HG03103 (cell line): Measurements from ENCODE around the gene TINCR.

Experiments used
- ATAC-seq: cut with Tn5 transposase; IDR thresholded peaks from one replicate; pipeline ENCODE4 v1.9.1; 2021; ENCODE audit warnings: low read depth; ENCODE audit not compliant: unreplicated experiment

TINCR gene

GRCh38 chr19:5590151-5590864 lies 22.6 kb upstream of the TINCR start:
- no peak for ATAC-seq

DNA sequence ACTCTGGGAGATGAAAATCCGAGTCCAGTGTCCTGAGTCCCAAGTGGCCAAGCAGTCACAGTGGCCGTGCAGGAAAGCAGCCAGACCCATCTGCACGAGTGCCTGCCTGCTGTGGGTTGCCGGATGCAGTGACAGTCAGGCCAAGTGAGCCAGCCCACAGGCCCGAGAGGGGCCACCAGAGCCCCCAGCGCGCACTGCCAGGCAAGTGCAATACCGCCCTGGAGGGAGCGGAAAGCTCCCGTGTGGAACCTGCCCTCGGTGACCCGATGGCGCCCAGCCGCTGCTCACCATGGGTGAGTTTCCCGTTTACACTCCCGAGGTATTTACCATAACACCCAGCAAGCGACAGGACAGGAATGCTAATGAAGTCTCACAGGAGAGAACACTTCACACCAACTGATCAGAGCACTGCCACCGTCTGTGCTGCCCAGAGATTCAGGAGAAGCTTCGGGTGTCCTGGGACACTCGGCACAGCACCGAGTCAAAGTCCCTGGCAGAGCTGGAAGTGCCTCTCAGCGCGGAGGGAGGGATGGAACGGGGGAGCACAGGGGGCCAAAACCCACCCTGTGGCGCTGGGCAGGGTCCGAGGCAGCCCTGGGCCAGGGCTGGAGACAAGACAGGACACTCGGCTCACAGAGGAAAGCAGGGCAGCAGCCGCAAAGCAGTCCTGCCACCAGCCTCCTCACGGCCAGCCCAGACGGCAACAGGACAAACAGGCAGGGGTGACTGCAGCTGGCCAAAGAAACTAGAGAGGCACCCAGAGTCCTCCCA lies 21.3 kb upstream of the TINCR start:
- no peak for ATAC-seq

DNA sequence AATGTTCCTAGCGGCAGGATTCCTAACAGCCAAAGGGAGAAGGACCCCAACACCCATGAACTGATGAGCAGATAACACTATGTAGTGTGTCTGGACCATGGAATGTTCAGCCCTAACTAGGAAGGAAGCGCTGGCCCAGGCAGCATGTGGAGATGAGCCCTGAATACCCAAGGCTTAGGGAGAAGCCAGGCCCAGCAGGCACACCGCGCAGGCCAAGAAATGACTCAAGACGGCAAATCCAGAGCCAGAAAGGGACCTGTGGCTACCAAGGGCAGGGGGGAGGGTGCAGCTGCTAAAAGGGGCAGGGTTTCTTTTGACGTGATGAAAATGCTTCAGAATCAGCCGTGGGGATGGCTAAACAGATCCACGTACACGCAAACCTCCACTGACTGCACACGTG lies 20.7 kb upstream of the TINCR start:
- ATAC-seq, result no peak

GRCh38 chr19:5587661-5588060 lies 19.9 kb upstream of the TINCR start:
- no peak for ATAC-seq

GRCh38 chr19:5587071-5587455 lies 19.3 kb upstream of the TINCR start:
- ATAC-seq, result no peak

DNA sequence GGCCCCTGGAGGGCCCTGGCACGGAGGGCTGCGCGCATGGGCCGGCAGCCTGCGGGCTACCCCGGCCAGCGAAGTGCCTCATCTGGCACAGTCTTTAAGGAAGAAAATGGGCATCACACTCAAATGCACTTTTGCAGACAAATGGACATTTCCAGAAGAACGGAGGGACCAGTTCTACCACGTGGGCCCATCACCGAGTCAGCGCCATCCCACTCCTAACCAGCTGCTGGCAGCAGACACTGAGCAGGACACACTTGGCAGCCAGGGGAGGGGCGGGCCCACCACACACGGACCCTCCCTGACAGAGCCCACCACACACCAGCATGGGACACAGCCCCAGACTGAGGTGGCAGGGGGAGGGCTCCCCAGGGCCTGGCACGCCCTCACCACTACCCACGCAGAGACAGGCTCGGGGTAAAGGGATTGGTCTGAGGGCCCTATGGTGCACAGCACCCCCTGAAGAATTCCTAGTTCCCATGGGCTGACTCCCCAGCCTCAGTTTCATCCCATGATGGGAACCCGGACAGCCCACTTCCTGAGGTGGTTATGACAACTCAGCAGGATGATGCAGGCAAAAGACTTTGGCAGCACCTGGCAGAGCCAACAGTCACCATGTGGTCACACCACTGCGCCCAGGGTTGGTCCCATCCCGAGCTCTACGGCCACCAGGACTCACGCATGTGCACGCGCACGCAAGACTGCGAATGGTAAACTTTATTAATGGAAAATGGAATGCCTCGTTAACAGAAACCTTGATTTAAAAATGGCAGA lies 18.7 kb upstream of the TINCR start:
- no peak for ATAC-seq

GRCh38 chr19:5585461-5586299 lies 17.9 kb upstream of the TINCR start:
- no peak for ATAC-seq

DNA sequence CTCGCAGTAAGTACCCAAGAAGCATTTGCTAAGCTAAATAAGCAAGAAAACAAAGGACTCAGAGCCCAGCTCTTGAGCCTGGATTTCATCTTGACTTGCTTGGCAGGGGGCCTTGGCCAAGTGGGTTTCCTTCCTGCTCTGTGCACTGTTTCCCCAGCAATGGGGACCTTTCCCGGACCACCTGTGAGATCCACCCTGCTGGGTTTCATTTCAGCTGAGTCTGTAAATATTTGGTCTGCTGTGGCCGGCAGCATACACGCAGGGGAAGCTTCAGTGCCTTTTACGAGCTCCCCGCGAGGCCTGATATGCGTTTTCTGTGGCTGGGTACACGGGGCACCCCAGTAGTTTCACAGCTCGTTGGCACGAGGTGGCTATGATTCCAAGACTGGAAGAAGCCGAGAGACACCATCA lies 12.4 kb upstream of the TINCR start:
- no peak for ATAC-seq

- no peak for ATAC-seq
Measured at GRCh38 chr19:5579697-5580096, 11.9 kb upstream of the TINCR start.

- ATAC-seq, result no peak
Measured at GRCh38 chr19:5579286-5579685, 11.5 kb upstream of the TINCR start.

DNA sequence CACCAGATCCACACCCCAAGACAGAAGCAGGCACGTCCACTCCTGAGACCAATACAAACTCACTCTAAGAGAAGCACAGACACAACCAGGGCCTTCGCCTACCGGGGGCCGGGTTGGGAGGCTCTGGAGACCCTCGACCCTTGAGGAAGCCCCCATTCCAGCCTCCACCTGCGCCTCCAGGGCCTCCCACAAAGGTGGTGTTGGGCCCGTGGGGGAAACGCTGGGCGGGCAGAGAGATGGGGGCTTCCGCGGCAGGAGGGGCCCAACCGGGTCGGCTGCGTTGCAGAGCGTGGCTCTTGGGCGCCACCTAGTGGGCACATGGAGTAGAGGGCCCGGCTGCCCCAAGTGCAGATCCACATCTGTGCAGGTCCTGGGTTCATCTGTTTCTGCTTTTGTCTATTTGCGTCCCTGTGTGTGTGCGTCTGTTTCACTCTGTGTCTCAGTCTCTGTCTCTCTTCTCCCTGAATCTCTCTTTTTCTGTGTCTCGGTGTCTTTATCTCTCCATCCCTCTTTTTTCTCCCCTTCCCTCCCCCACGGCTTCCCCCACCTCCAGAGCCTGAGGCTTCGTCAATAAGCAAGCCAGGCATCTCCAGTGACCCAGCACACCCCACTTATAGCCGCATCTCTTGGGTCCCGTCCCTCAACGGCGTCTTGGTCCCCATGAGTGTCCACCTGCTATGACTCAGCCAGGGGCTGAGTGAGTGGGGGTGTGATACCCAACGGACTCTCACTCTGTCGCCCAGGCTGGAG lies 10.5 kb upstream of the TINCR start:
- ATAC-seq, result no peak

- ATAC-seq, result no peak
Measured at GRCh38 chr19:5575590-5575989, 7.8 kb upstream of the TINCR start.

DNA sequence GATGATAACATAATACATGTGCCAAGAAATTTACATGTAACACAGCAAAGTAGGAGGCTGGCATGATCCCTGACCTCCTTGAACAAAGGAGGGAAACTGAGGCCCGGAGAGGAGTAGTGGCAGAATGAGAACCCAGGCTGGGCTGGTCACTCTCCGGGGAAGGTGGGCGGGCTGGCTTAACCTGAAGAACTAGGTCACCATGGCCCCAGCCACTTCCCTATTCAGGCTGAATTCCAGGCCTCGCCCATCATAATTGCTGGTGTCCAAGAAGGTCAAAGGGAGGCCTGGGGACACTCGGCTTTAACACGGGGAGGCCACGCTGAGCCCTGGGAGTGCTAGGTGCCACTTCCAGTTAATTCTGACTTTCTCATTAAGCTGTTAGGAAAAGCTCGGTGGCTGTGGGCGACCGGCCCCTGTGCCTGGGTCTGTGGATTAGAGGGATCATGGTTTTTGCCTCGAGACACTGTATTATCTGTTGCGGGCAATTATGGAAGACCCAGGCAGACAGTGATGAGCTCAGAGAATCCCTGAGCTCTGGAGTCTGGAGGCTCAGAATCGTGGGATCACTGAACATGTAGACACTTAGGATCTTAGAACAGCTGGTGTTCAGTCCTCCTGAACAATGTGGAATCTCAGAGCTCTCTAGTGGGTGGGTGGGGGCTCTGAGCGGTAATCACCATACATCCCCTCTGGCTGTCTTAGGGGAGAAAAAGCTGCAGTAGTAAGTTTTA lies 5.0 kb upstream of the TINCR start:
- ATAC-seq, result no peak

DNA sequence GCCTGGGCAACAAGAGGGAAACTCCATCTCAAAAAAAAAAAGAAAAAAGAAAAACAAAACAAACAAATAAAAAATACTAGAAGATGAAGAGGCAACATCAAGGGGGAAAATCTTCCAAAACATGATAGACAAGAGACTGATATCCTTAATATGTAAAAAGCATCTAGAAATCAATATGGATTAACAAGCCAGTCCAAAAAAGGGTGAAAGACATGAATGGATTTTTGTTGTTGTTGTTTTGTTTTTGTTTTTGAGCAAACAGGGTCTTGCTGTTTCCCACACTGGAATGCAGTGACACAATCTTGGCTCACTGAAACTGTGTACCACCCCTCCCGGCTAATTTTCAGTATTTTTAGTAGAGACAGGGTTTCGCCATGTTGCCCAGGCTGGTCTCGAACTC lies 4.0 kb upstream of the TINCR start:
- ATAC-seq, result no peak

DNA sequence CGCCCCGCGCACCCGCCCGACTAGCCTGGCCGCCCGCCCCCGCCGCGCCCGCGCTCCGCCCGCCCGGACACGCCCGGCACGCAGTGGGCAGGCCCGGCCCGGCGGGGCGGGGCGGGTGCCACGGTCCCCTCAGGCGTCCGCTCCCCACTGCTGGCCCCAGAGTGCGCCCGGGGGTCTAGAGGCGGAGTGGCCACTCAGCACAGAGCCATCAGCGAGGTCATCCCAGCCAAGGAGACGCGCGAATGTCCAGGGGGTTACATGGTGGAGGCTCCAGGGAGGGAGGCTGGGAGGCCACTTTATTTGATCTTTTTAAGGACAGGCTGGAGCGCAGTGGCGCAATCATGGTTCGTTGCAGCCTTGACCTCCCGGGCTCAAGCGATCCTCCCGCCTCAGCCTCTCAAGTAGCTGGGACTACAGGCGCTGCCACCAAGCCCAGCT lies 236 bp upstream of the TINCR start:
- no peak for ATAC-seq

DNA sequence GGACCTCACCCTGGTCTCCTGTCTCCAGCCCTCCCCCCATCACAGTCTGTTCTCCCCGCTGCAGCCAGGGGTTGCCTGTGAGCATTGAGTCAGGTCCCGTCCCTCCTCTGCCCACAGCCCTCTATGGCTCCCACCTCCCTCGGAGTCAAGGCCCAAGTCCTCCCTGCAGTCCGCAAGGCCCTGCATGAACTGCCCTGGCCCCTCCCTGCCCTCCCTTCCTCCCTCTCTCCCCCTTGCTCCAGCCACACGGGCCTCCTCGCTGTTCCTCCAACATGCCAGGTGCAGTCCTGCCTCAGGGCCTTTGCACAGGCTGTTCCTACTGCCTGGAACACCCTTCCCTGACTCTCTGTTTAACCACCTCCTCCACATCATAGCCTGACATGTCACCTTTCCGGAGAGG lies 2.8 kb downstream of the TINCR start:
- ATAC-seq, result no peak

DNA sequence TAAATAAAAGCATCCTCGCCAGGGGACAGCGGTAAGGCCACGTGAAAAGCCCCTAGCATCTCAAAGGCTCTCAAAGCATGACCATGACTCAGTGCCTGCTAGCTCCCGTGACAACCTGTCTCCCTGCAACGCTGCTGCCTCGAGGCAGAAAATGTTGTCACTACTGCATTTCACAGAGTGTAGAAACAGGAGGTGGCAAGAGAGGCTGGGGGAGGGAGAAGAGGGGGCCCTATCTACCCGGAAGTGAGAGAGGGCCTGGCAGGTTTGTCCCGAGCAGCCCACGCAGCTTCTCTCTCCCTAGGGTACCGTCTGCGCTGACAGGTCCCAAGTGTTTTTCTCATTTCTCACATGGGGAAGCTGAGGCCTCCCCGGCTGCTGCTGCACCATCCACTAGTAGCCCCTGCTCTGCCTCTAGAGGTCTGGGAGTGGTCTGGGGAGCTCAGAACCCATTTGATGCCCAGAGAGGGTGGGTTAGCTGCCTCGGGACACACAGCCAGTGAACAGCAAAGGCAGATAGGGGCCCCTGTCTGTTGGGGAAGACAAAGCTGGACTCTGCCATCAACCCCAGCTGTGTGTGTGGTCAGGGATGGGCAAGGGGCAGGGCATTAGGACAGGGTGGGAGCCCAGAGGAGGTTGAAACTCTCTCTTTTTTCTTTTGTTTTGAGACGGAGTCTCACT lies 3.7 kb downstream of the TINCR start:
- no peak for ATAC-seq

- no peak for ATAC-seq
Measured at GRCh38 chr19:5563008-5563431, 4.7 kb downstream of the TINCR start.

- no peak for ATAC-seq
Measured at GRCh38 chr19:5562280-5562679, 5.5 kb downstream of the TINCR start.
